Stimulated activated CD4-positive, alpha-beta T cell treated with anti-CD3 and anti-CD28 coated beads, Interleukin-4, amount 100 ng/mL, for 4 hours (primary cell): Measurements from ENCODE around the gene IRX6.

Source experiments
- DNase-seq, 2 experiments: peaks; one replicate each; pipeline ENCODE4 v3.0.0-alpha.2; 2020

Gene IRX6

DNA sequence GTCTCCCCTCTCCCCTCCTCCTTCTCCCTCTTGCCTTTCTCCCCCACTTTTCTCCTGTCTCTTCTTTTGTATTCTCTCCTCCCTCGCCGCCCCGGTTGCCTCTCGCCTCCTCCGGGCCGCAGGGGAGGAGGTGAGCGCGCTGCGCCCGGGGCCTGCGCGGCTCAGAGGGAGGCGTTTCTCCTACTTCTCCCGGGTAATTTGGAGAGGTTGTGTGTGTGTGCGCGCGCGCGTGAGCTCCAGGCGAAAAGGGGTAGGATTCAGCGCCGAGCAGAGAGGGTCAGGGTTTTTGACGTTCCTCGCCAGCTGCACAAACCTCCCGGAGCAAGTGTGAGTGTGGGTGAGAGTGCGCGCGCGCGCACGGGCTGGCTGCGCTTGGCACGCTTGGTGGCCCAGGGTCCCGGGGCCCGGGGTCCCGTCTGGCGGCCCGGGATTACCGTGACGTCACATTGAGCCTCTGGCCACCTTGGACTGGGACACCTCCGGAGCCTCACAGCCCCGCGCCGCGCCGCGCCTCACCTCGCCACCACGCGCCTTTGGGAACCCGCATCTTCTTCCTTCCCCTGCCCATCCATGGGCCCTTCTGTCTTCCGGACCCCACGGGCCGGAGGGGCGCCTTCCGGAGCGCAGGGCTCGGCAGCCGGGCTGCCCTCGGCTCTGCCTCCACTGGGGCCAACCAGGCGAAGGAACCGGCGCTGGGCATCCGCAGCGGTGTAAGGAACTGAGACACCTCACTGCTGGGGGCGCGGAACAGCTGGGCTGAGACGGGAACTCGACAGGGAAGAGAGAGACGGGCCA, 479 bp downstream of the IRX6 start:
- no peak for DNase-seq

GRCh38 chr16:55325080-55325447, 1.1 kb downstream of the IRX6 start:
- no peak for DNase-seq

DNA sequence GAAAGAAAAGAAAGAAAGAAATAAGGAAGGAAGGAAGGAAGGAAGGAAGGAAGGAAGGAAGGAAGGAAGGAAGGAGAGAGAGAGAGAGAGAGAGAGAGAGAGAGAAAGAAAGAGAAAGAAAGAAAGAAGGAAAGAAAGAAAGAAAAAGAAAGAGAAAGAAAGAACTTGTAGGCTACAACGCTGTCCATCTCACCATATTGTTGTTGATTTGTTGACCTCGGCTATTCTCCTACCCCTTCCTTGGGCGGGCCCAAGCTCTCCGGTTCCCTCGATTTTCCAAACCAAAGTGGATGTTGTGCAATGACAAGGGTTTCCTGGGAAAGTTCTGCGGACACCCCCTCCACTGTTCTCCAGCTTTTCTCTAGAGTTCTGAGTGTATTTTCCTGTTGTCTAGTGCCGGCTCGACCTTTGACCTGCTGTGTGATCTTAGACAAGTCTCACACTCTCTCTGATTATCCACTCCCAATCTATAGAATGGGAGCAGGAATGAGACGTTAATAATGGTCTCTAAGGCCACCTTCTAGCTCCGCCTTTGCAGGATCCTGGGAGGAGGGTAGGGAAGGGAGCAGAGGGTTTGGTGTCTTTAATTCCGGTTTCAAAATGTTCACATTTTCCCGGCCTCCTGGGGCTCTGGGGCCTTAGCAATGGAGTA, 1.6 kb downstream of the IRX6 start:
- DNase-seq, result no peak

GRCh38 chr16:55326261-55327092, 2.5 kb downstream of the IRX6 start:
- no peak for DNase-seq

GRCh38 chr16:55328611-55329569, 4.9 kb downstream of the IRX6 start:
- DNase-seq, result no peak

GRCh38 chr16:55329791-55330428, 5.9 kb downstream of the IRX6 start:
- no peak for DNase-seq

DNA sequence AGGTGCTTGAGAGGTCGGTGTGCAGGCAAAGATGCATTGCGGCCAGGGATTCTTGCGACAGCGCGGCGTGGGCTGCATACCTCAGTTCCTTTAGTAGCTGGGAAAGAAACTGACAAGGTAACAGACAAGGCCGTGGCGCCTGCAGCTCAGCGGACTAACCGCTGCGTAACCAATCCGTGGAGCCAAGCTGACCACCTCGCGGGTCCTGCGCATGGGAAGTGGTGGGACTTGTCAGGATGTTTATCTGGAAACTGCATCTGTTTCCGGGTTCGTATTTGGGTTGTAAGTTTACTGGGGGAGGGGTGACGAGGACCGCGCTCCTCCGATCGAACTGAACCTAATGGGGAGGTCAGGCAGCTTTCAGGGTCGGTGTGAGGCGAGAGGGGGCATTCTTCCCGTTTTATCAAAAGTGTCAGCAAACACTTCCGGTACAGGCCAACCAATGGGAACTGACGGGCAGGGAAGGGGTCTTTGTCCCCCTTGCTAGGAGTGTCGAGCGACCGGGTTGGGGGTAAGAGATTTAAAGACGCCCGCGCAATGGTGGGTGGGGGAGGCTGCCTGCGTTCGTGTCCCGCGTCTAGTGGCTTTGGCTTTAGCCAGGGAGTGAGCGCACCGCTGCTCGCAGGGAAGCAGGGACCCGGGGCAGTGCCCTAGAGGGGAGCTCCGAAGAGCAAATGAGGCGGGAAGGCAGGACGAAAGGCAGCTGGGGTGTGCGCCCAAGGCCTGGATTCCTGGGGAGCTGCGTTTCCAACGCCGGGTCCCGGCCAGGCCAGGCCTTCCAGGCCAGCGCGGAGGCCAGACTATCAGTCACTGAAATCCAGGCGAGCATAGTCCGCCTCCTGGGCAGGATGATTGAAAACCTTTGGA, 7.0 kb downstream of the IRX6 start:
- DNase-seq, result no peak

- DNase-seq, result no peak
These were observed 7.7 kb downstream of the IRX6 start for GRCh38 chr16:55331648-55332185.

GRCh38 chr16:55333684-55334083, 9.7 kb downstream of the IRX6 start:
- no peak for DNase-seq

- no peak for DNase-seq
These were observed 14.6 kb downstream of the IRX6 start for GRCh38 chr16:55338646-55339045.

GRCh38 chr16:55340445-55340844, 16.4 kb downstream of the IRX6 start:
- DNase-seq, result no peak

DNA sequence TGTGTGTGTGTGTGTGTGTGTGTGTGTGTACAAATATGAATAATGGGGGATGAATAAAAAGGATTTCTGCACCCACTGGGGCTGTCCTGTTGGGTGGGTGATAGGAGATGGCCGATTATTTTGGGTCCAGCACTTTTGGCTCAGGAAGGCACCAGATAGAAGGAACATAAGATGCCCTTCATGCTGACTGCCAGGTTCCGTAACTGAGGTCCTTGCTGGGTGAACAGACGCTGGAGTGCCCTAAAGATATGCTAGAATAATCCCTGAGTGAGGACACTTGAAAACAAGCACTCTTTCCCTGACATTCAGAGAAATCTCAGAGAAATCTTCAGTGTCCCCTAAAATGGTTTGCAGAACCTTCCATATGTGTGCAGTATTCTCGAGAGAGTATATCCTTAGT, 17.7 kb downstream of the IRX6 start:
- DNase-seq, result no peak

GRCh38 chr16:55346475-55346874, 22.5 kb downstream of the IRX6 start:
- DNase-seq, result no peak

DNA sequence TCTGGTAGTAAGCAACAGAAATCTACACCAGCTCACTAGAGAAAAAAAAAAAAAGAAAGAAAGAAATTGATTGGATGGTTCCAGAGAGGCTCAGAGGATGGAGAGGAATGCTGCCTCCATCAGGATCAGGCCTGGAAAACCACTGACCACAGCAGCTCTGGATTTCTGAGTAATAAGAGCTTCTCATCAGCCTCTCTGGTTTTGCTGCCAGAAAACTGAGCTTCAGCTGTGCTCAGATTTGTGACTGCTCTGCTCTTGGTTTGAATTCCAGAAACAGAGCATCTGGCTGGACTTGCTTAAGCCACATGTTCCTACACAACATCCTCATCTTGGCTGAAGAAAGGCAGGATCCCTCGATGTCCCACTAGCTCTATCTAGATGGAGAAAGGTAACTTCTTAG, 25.9 kb downstream of the IRX6 start:
- no peak for DNase-seq

DNA sequence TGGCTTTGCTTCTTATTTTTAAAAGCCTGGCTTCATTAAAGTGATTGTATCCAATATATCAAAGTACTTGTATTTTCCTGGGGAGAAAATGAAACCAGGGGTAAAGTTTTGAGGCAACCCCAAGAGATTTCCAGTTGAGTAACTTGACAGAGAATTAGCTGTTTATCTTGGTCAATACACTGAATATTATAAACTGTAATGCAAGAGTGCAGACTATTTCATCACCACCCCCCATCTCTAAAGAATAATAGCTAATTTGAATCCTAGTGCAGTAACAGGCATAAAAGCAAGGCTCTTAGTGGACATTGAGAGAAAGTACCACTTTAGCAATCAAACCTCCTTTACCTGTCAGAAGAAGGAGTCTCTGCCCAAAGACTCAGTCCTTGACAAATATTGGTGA, 27.0 kb downstream of the IRX6 start:
- no peak for DNase-seq

DNA sequence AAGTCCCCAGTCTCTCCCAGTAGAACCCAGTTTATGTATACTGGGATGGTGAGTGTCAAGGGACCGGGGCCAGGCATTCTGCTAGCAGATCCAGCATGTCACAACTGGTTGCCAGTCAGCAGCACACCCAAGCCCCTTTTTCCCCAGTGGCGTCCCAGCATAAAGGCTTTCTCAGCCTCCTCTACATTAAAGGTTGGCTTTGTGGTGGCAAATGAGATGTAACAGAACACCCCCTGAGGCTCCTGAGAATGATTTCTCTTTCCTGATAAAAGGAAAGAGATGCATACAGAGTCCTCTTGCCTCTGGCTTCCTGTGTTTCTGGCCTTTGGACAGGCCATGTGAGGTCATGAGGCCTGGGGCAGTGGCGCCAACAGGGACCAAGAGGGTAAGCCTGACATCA, 27.9 kb downstream of the IRX6 start:
- no peak for DNase-seq

DNA sequence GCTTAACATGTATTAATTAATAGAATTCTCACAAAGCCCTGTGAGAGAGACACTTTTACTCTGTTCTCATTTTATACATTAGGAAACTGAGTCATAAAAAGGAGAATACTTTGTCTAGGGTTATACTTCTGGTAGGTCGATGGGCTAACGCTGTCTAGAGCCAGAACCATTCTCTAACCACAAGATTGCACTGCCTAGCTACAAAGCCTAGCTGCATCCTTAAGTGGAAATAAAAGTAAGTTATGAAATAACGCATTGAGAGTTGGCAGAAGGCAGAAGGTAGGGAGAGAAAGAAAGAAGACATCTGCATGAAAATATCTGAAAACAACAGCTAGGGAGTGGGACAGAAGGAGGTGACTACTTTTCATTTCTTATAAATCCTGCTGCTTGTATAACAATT, 33.2 kb downstream of the IRX6 start:
- DNase-seq, result no peak

DNA sequence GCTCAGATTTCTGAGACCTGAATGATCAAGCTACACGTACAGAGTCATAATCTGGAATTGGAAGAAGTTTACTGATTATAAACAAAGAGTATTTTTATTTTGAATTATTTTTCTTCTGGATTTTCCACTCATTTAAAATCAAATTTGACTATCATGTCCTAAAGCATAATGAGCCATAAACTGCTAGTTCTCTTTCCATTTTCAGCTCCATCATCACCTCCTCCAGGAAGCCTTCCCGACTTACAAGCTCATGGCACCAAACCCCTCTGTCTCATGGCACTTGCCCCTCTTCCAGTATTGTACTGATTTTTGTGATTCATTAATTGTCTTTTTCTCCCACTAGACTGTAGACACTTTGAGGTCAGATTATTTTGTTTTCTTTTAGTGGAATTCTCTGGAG, 35.9 kb downstream of the IRX6 start:
- DNase-seq, result no peak

- no peak for DNase-seq
These were observed 40.8 kb downstream of the IRX6 start for GRCh38 chr16:55364811-55365210.

DNA sequence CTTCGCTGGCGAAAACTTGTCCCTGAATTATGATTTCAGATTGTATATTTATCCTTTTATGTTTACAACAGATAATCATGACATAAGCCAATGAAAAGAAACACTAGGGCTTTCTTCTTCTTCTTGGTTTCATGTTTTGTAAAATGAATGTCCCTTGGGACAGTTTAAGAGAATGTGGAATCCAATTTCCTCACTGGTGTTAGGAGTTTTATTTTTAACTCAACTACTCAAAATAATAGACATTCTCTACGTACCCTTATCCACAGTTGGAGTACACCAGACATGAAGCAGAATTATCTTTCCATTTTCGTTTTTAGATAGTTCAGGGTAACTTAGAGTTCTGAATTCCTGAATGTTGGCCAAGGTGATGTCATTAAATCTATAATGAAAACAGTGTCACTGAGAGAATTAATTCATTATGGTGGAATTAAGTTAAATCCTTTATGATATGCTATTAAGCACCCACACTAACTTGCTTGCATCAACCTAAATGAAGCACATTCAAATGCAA, 43.4 kb downstream of the IRX6 start:
- DNase-seq, result no peak
